Thoracic aorta (tissue), 2 donors: Measurements from ENCODE around the gene ACTR6. TPM values are rescaled to one million over a fixed set of nuclear protein-coding genes. Genes with fewer than 3 reads are reported as not detected.
"Not testable (repeated sequence)": the region's sequence is repeated elsewhere in the genome, so short reads cannot be mapped to it uniquely, and the experiment has no call there.

Source experiments
- ATAC-seq: fragments of 150-250 bp; one replicate; pipeline ENCODE4 v1.8.0; 2017; ENCODE audit warnings: low read depth; ENCODE audit not compliant: insufficient number of reproducible peaks, low FRiP score
- DNase-seq: peaks from one replicate; pipeline ENCODE4 v3.0.0-alpha.2; 2020; ENCODE audit warnings: low spot score
- H3K27ac ChIP-seq, 2 donors: fragments of 200-600 bp; sonication (generic); 1 replicate in 1 of 2; 2 replicates in 1 of 2; pipeline ENCODE4 v1.5.1; 2016; ENCODE audit warnings: mild to moderate bottlenecking in 2 of 2, moderate library complexity in 2 of 2
- H3K27me3 ChIP-seq: fragments of 200-600 bp; sonication (generic); replicated peaks from 2 replicates; pipeline ENCODE4 v1.6.0; 2016; ENCODE audit warnings: mild to moderate bottlenecking; ENCODE audit not compliant: insufficient read depth
- H3K36me3 ChIP-seq: fragments of 200-600 bp; sonication (generic); one replicate; pipeline ENCODE4 v1.5.1; 2016
- H3K4me1 ChIP-seq, 2 donors: fragments of 200-600 bp; sonication (generic); 1 replicate in 1 of 2; 2 replicates in 1 of 2; pipeline versions ENCODE4 v1.5.1 to v1.6.0; 2016; ENCODE audit warnings: low read depth in 2 of 2, mild to moderate bottlenecking in 1 of 2; ENCODE audit not compliant: control insufficient read depth in 1 of 2
- H3K4me3 ChIP-seq: fragments of 200-600 bp; sonication (generic); 2 replicates; pipeline ENCODE4 v1.5.1; 2016; ENCODE audit warnings: mild to moderate bottlenecking
- H3K9me3 ChIP-seq: fragments of 200-600 bp; sonication (generic); 2 replicates; pipeline ENCODE4 v1.5.1; 2016
- total RNA-seq, 2 donors: library from RNA; depleted of rRNA; stranded (reverse); fragments of >200 nt; gene quantifications; one replicate each; pipeline versions ENCODE4 v1.1.0 to v1.2.3, GENCODE V29; 2016
- TF ChIP-seq, protein P1 (sequence below): fragments of 200-600 bp; sonication (generic); IDR thresholded peaks from one replicate; pipeline ENCODE4 v1.5.1; 2019; ENCODE audit warnings: antibody characterized with exemption

The ACTR6 gene
- total RNA-seq, 2 donors from 2014 or later: 17.6 to 130 TPM

DNA sequence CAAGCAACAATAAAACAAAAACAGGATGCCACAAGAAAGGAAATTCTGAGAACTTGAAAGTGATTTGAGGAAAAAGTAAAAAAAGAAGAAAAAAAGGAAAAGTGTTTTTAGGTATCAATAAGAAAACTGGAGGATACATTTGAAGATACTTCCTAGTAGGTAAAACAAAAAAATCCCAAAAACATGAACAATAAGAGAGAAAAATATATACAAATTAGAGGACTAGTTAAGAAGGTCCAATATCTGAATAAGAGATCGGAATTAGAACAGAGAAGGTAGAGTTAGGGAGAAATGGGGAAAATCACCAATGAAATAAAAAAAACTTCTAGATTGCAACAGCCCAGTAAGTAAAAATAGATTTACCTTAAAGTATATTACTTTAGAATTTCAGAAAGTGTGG is 57.5 kb downstream of the ACTR6 start:
- Histone ChIP-seq H3K4me1 (no peaks in the 10 kb centered on the region), H3K4me3 (no peak overlapping the region)
- TF ChIP-seq, protein P1, sequence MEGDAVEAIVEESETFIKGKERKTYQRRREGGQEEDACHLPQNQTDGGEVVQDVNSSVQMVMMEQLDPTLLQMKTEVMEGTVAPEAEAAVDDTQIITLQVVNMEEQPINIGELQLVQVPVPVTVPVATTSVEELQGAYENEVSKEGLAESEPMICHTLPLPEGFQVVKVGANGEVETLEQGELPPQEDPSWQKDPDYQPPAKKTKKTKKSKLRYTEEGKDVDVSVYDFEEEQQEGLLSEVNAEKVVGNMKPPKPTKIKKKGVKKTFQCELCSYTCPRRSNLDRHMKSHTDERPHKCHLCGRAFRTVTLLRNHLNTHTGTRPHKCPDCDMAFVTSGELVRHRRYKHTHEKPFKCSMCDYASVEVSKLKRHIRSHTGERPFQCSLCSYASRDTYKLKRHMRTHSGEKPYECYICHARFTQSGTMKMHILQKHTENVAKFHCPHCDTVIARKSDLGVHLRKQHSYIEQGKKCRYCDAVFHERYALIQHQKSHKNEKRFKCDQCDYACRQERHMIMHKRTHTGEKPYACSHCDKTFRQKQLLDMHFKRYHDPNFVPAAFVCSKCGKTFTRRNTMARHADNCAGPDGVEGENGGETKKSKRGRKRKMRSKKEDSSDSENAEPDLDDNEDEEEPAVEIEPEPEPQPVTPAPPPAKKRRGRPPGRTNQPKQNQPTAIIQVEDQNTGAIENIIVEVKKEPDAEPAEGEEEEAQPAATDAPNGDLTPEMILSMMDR: no peak

GRCh38 chr12:100263131-100263530 is 62.5 kb downstream of the ACTR6 start:
- ATAC-seq (no peak), DNase-seq (no peak)
- Histone ChIP-seq H3K4me1 (peaks cover under 1 to 5% of the 10 kb centered on the region in 2 donors), H3K9me3 (no peaks in the 10 kb centered on the region), H3K27me3 (no peaks in the 10 kb centered on the region), H3K4me3 (no peak overlapping the region), H3K27ac (no peak overlapping the region), H3K36me3 (no peaks in the 10 kb centered on the region)
- TF ChIP-seq, protein P1: no peak

More for the DNA sequence above, 57.5 kb downstream of the ACTR6 start:
- ATAC-seq (no peak), DNase-seq (no peak)
- no peaks in the 10 kb centered on the region for H3K36me3 ChIP-seq
- no peaks in the 10 kb centered on the region for H3K27me3 ChIP-seq
- no peaks in the 10 kb centered on the region for H3K9me3 ChIP-seq
- H3K27ac ChIP-seq: no peak overlapping the region

DNA sequence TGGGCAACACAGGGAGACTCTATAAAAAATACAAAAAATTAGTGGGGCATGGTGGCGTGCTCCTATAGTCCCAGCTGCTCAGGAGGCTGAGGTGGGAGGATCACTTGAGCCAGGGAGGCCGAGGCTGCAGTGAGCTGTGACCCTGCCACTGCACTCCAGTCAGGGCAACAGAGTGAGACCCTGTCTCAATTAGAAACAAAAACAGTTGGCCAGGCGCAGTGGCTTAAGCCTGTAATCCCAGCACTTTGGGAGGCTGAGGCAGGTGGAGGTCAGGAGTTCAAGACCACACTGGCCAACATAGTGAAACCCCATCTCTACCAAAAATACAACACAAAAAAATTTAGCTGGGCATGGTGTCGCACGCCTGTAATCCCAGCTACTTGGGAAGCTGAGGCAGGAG is 64.5 kb downstream of the ACTR6 start:
- DNase-seq, H3K27ac ChIP-seq, ATAC-seq, H3K36me3 ChIP-seq, H3K27me3 ChIP-seq, H3K4me3 ChIP-seq, H3K9me3 ChIP-seq: not testable (repeated sequence)
- peaks cover 10 to 25% of the 10 kb centered on the region in 2 donors for H3K4me1 ChIP-seq

DNA sequence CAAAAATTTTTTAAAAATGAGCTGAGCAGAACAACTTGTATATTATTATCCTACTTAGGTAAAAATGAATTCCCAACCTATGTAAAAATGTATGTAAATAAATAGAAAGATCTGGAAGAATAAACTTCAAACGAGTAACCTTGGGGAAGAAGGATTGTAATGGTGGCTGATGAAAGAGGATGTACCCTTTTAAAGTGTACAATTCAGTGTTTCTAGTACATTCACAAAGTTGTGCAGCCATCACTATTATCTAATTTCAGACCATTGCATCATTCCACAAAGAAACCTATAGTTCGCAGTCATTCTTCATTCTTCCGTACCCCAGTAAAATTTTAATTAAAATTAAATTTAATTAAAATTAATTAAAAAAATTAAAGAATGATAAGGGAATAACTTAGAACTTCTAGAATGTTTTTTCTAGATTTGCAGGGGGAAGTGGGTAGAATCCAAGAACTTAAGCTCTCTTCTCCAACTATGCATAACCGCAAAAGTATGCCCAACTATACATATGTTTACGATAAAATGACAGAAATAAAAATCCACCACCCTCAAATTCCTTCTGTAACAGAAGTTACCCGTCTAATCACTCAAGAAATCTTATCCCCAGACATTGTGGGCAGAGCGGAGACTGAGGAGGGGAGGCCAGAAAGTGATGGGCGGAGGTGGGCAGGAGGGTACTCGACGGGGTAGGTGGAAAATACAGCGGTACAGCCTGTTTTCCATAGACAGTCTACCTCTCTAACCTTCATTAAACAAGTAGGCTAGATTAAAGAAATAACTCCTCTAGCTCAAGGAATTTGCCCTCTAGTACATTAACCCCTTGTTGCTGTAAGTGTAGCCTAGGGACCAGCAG is 65.3 kb downstream of the ACTR6 start:
- DNase-seq: no peak
- Histone ChIP-seq H3K9me3 (no peaks in the 10 kb centered on the region), H3K4me3 (peak overlapping the region; percentile 95), H3K27ac (peak overlapping the region; percentile 93 to 98), H3K4me1 (peaks cover 10 to 27% of the 10 kb centered on the region in 2 donors), H3K36me3 (no peaks in the 10 kb centered on the region), H3K27me3 (no peaks in the 10 kb centered on the region)
- ATAC-seq: no peak
- TF ChIP-seq, protein P1: no peak

DNA sequence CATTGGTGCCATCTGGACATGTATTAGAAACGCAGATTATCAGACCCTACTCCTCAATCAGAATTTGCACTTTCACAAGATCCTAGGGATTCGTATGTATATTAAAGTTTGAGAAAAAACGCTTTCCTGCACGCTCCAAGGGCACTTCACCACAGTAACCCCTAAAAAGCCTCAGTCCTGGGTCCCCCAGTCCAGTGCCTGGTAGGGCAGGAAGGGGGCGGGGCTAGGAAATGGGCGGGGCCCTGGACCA is 65.9 kb downstream of the ACTR6 start:
- H3K27ac ChIP-seq: peak overlapping the region; percentile 93 to 98
- peak overlapping the region; percentile 95 for H3K4me3 ChIP-seq
- TF ChIP-seq, protein P1: no peak

More for the DNA sequence above, 65.9 kb downstream of the ACTR6 start:
- H3K36me3 ChIP-seq: no peaks in the 10 kb centered on the region
- no peaks in the 10 kb centered on the region for H3K9me3 ChIP-seq
- DNase-seq: peak; percentile 83
- ATAC-seq: peak; percentile 64
- peaks cover 10 to 28% of the 10 kb centered on the region in 2 donors for H3K4me1 ChIP-seq
- no peaks in the 10 kb centered on the region for H3K27me3 ChIP-seq
